ENCODE results near the gene RPL13.

Gene RPL13

DNA sequence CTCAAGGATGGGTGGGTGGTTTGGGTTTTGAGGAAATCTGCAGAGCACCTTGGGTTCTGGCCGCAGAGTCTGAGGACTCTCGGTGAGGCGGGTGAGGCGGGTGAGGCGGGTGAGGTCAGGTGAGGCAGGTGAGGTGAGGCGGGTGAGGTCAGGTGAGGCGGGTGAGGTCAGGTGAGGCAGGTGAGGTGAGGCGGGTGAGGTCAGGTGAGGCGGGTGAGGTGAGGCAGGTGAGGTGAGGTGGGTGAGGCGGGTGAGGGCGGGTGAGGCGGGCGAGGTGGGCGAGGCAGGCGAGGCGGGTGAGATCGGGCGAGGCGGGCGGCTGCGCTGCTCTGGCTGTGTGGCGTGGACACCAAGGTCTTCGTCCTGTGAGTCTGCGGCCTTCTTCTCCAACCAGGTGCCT lies 24.1 kb upstream of the RPL13 start:
- DNase-seq (ENCODE audit: extremely low read depth, low read depth) = no peak
- H3K4me3 ChIP-seq (replicated peaks; ENCODE audit: low read depth, low read length) = no peak overlapping the region
- TF ChIP-seq, protein P1, sequence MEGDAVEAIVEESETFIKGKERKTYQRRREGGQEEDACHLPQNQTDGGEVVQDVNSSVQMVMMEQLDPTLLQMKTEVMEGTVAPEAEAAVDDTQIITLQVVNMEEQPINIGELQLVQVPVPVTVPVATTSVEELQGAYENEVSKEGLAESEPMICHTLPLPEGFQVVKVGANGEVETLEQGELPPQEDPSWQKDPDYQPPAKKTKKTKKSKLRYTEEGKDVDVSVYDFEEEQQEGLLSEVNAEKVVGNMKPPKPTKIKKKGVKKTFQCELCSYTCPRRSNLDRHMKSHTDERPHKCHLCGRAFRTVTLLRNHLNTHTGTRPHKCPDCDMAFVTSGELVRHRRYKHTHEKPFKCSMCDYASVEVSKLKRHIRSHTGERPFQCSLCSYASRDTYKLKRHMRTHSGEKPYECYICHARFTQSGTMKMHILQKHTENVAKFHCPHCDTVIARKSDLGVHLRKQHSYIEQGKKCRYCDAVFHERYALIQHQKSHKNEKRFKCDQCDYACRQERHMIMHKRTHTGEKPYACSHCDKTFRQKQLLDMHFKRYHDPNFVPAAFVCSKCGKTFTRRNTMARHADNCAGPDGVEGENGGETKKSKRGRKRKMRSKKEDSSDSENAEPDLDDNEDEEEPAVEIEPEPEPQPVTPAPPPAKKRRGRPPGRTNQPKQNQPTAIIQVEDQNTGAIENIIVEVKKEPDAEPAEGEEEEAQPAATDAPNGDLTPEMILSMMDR (IDR thresholded peaks at IDR 0.05; ENCODE audit: low read depth, low read length, missing control alignments) = no peak

DNA sequence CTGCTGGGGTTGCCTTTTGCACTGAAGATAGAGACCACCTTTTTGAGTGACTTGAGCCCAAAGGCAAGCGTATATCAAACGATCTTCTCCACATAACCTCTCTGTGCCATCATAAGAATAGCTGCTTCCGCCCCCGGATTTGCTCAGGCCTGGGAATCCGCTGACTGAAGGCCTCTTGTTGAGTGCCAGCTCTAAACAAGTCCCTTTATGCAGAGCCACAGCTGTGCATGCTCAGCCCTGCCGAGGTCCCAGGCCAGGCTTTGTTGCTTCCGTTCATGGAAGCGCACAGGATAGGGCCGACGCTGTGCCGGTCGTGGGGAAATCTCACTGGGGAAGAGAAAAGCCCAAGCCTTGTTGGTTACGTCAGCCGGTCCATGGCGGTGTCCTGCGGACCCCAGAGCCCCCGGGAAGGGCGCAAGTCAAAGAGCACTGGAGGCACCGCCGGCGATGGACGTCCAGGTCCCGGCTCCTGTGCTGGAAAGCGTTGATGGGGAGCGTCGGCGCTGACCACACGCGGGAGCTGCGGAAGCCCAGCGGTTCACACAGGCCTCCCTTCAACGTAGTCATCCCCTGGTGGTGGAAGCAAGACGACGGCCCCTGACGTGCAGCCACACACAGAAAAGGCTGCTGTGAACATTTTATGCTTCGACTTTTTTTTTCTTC lies 23.5 kb upstream of the RPL13 start:
- TF ChIP-seq, protein P1 (IDR thresholded peaks at IDR 0.05; ENCODE audit: low read depth, low read length, missing control alignments) = no peak
- DNase-seq (ENCODE audit: extremely low read depth, low read depth) = no peak

GRCh38 chr16:89537549-89537925 lies 22.9 kb upstream of the RPL13 start:
- DNase-seq (ENCODE audit: extremely low read depth, low read depth) = no peak
- TF ChIP-seq, protein P1 (IDR thresholded peaks at IDR 0.05; ENCODE audit: low read depth, low read length, missing control alignments) = no peak
- no peak overlapping the region for H3K4me3 ChIP-seq (replicated peaks; ENCODE audit: low read depth, low read length)

More for the DNA sequence above, 23.5 kb upstream of the RPL13 start:
- no peak overlapping the region for H3K4me3 ChIP-seq (replicated peaks; ENCODE audit: low read depth, low read length)

GRCh38 chr16:89538286-89538685 lies 22.2 kb upstream of the RPL13 start:
- TF ChIP-seq, protein P1 (IDR thresholded peaks at IDR 0.05; ENCODE audit: low read depth, low read length, missing control alignments) = no peak
- H3K4me3 ChIP-seq (replicated peaks; ENCODE audit: low read depth, low read length) = no peak overlapping the region
- DNase-seq (ENCODE audit: extremely low read depth, low read depth) = no peak

DNA sequence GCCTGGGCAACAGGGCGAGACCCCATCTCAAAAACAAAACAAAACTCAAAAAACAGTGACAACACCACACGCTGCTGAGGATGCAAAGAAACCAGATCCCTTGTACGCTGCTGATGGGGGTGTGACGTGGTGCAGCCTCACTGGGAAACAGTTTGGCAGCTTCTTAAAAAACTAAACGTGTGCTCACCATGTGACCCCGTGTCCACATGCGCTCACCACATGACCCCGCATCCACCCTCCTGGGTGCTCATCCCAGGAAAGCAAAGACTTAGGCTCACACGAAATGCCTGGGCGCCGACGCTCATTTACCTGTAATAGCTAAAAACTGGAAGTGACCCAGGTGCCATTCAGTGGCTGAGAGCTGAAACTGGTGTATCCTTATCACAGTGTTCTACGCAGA lies 19.9 kb upstream of the RPL13 start:
- no peak for DNase-seq (ENCODE audit: extremely low read depth, low read depth)
- no peak overlapping the region for H3K4me3 ChIP-seq (replicated peaks; ENCODE audit: low read depth, low read length)
- TF ChIP-seq, protein P1 (IDR thresholded peaks at IDR 0.05; ENCODE audit: low read depth, low read length, missing control alignments) = no peak

DNA sequence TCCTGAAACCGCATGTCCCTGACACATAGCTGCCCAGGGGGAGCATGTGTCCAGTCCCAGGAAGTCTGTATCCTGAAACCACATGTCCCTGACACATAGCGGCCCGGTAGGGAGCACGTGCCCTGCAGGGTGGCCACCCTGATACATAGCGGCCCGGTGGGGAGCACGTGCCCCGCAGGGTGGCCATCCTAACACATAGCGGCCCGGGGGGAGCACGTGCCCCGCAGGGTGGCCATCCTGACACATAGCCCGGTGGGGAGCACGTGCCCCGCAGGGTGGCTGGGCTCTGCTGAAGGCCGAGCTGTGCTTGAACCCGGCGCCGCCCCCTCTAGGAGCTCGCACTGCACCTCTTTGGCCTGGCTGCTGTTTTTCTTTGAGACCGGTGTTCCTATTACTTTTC lies 18.7 kb upstream of the RPL13 start:
- TF ChIP-seq, protein P1 (IDR thresholded peaks at IDR 0.05; ENCODE audit: low read depth, low read length, missing control alignments) = no peak
- no peak overlapping the region for H3K4me3 ChIP-seq (replicated peaks; ENCODE audit: low read depth, low read length)
- no peak for DNase-seq (ENCODE audit: extremely low read depth, low read depth)

DNA sequence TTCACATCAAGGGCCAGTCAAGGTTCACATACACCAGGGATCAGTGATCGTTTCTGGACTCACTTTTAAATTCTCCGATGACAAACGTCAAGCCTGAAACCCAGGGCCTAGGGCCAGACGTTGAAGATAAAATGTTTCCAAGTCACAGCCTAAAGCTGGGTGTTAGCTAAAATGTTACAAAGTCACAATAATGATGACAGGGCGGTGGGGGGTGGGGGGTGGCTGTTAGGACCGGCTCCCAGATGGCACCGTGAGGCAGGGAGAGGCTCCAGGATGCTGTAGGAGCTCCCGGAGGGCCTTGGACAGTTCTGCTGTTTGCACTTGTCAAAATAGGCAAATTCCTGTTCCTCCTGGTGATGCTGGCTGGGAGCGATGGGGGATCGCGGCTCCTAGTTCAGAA lies 16.4 kb upstream of the RPL13 start:
- TF ChIP-seq, protein P1 (IDR thresholded peaks at IDR 0.05; ENCODE audit: low read depth, low read length, missing control alignments) = no peak
- H3K4me3 ChIP-seq (replicated peaks; ENCODE audit: low read depth, low read length) = no peak overlapping the region
- no peak for DNase-seq (ENCODE audit: extremely low read depth, low read depth)
